ENCODE data around the gene CMTM6. TPM values are rescaled to one million over a fixed set of nuclear protein-coding genes. Genes with fewer than 3 reads are reported as not detected.
"Not testable (repeated sequence)": the region's sequence is repeated elsewhere in the genome, so short reads cannot be mapped to it uniquely, and the experiment has no call there.

Gene CMTM6
- total and polyA plus RNA-seq, 11 donors = 5.2 to 34.8 (median 11.6) TPM

DNA sequence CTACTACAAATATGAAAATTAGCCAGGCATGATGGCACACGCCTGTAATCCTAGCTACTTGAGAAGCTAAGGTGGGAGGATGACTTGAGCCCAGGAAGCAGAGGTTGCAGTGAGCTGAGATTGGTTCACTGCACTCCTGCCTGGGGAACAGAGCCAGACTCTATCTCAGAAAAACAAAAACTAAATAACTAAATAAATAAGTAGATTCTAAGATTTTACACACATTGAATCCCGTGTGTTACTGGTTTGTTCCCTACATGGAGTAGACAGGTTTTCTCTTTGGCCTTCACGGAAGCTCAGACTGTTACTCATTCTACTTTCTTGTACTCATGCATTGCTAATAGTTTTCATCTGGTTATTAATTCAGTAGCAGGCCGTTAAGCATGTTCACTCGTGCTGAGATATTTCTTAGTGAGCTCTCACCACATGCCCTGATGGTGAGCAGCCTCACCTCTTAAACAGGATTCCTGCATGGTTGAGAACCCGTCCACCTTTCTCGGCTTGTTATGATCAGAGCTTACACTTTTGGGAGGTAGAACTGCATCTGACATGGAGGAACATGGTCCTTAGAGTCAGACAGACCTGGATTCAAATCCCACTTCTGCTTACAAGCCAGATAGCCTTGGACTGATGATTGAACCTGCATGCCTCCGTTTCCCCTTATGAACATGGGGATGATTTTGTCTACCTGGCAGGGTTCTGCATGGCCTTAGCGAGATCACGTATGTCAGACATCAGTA is 61.9 kb downstream of the CMTM6 start:
- Histone ChIP-seq H3K4me1 (peaks cover 0 to 40% (median 0%) of the 10 kb centered on the region in 12 donors), H3K9me3 (peaks cover 0 to 6% (median 0%) of the 10 kb centered on the region in 12 donors), H3K27ac (no peak overlapping the region), H3K27me3 (no peaks in the 10 kb centered on the region), H3K36me3 (peaks cover 0 to 6% (median 0%) of the 10 kb centered on the region in 9 donors), H3K4me3 (no peak overlapping the region)
- no peak for TF ChIP-seq CTCF (IDR thresholded peaks at IDR 0.05)
- TF ChIP-seq POLR2A (IDR thresholded peaks at IDR 0.05) = no peak
- WGBS, 4 donors = 84 to 88% (median 85%) methylated on average over 10 of the region's 10 CpGs
- intact Hi-C loops (cut with DNase I) = no loop called here
- no peak for DNase-seq
- ATAC-seq = no peak

- peaks cover 0 to 43% (median 0%) of the 10 kb centered on the region in 12 donors for H3K4me1 ChIP-seq
- WGBS, 4 donors = 98 to 100% (median 99%) methylated on average over 3 to 4 of the region's 4 CpGs
- H3K9me3 ChIP-seq; intact Hi-C loops (cut with DNase I); DNase-seq; H3K27me3 ChIP-seq; H3K36me3 ChIP-seq; ATAC-seq; H3K4me3 ChIP-seq: not testable (repeated sequence)
- H3K27ac ChIP-seq = peak overlapping the region in 1 of 12 donors; percentile 46
These were observed 63.2 kb downstream of the CMTM6 start for GRCh38 chr3:32439421-32439820.

DNA sequence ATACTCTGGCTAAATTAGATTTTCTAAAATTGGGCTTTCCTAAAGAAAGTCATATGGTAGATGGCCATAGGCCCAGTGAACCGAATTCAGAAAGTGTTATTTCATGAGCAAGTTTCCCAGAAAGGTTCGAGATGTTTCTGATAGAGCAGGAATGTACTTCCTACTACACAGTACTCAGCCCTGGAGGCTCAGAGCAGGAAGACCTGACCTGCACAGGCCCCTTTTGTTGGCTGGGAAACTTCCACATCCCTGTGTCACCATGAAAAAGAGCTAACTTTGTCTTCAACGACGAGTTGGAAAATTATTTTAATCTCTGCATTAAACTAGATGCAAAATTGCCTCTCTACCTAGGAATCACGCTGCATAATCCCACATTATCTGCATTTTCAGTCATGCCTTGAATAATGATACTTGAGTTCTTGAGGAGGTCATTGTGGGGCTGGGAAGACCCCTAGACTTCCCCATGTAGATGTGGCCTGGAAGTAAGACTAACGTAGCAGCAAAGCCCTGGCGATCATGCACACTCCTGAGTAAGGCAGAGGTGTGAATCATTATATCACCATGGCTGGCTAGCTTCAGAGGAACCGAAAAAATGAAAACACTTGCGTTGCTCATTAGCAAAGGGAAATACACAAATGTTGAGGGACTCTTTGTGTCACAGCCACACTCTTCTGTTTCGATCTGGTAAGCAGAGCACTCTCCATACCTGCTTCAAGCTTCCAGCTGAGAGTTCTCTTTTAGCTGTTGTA is 63.9 kb downstream of the CMTM6 start:
- ATAC-seq = peak in 3 of 4 donors; percentile 32 to 62 (median 60)
- H3K36me3 ChIP-seq = peaks cover 0 to 6% (median 0%) of the 10 kb centered on the region in 9 donors
- 68 to 80% (median 75%) methylated on average over 10 of the region's 10 CpGs for WGBS, 4 donors

DNA sequence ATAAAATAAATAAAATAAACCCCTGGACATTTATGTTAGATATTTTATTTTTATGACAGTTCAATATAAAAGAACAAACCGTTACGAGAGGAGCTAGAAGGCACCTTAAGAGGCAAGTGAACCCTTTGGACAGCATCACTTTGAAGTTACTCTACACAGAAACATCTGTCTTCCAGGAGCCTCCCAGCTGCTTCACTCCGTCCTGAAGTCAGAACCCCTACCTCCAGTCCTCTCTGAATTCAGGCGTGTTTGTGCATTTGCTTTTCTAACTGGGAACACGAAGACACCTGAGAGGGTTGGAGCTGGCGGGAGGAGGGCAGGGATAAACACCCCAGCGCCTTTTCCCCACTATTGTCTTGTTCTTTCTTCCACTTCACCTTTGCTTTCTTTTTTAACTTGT is 64.8 kb downstream of the CMTM6 start:
- Histone ChIP-seq H3K4me1 (peaks cover 0 to 45% (median 0%) of the 10 kb centered on the region in 12 donors), H3K9me3 (no peaks in the 10 kb centered on the region), H3K27ac (peak overlapping the region in 1 of 12 donors; percentile 46), H3K4me3 (no peak overlapping the region), H3K36me3 (peaks cover 0 to 6% (median 0%) of the 10 kb centered on the region in 9 donors), H3K27me3 (no peaks in the 10 kb centered on the region)
- intact Hi-C loops (cut with DNase I) = no loop called here
- TF ChIP-seq POLR2A (IDR thresholded peaks at IDR 0.05) (no peak), CTCF (IDR thresholded peaks at IDR 0.05) (no peak)
- 90 to 96% (median 96%) methylated on average over 7 of the region's 7 CpGs for WGBS, 4 donors
- no peak for ATAC-seq
- DNase-seq = no peak

More for the DNA sequence above, 63.9 kb downstream of the CMTM6 start:
- intact Hi-C loops (cut with DNase I) = no loop called here
- DNase-seq = no peak
- no peak for TF ChIP-seq POLR2A (IDR thresholded peaks at IDR 0.05)
- no peak for TF ChIP-seq CTCF (IDR thresholded peaks at IDR 0.05)
- Histone ChIP-seq H3K27me3 (no peaks in the 10 kb centered on the region), H3K27ac (peak overlapping the region in 1 of 12 donors; percentile 46), H3K4me1 (peaks cover 0 to 45% (median 0%) of the 10 kb centered on the region in 12 donors), H3K4me3 (no peak overlapping the region), H3K9me3 (no peaks in the 10 kb centered on the region)

Measured in heart left ventricle (tissue), 16 donors.